ENCODE measurements around the gene ERC2.

The ERC2 gene

GRCh38 chr3:56126632-56127031 is 341.6 kb downstream of the ERC2 start:
- DNase-seq (ENCODE audit: low read depth in 2 of 3, low spot score in 1 of 3): no peak

GRCh38 chr3:56125358-56126005 is 342.8 kb downstream of the ERC2 start:
- no peak for DNase-seq (ENCODE audit: low read depth in 2 of 3, low spot score in 1 of 3)

- no peak for DNase-seq (ENCODE audit: low read depth in 2 of 3, low spot score in 1 of 3)
Measured at GRCh38 chr3:56124546-56124945, 343.7 kb downstream of the ERC2 start.

GRCh38 chr3:56123487-56123886 is 344.8 kb downstream of the ERC2 start:
- no peak for DNase-seq (ENCODE audit: low read depth in 2 of 3, low spot score in 1 of 3)

GRCh38 chr3:56122911-56123310 is 345.4 kb downstream of the ERC2 start:
- no peak for DNase-seq (ENCODE audit: low read depth in 2 of 3, low spot score in 1 of 3)

GRCh38 chr3:56121716-56122115 is 346.6 kb downstream of the ERC2 start:
- DNase-seq (ENCODE audit: low read depth in 2 of 3, low spot score in 1 of 3): no peak

GRCh38 chr3:56119575-56120349 is 348.5 kb downstream of the ERC2 start:
- no peak for DNase-seq (ENCODE audit: low read depth in 2 of 3, low spot score in 1 of 3)

GRCh38 chr3:56118968-56119367 is 349.3 kb downstream of the ERC2 start:
- DNase-seq (ENCODE audit: low read depth in 2 of 3, low spot score in 1 of 3): no peak

- DNase-seq (ENCODE audit: low read depth in 2 of 3, low spot score in 1 of 3): no peak
Measured at GRCh38 chr3:56115698-56116097, 352.6 kb downstream of the ERC2 start.

- DNase-seq (ENCODE audit: low read depth in 2 of 3, low spot score in 1 of 3): no peak
Measured at GRCh38 chr3:56115199-56115598, 353.1 kb downstream of the ERC2 start.

GRCh38 chr3:56113908-56114307 is 354.4 kb downstream of the ERC2 start:
- DNase-seq (ENCODE audit: low read depth in 2 of 3, low spot score in 1 of 3): no peak

GRCh38 chr3:56113231-56113630 is 355.0 kb downstream of the ERC2 start:
- DNase-seq (ENCODE audit: low read depth in 2 of 3, low spot score in 1 of 3): no peak

- no peak for DNase-seq (ENCODE audit: low read depth in 2 of 3, low spot score in 1 of 3)
Measured at GRCh38 chr3:56111606-56112304, 356.5 kb downstream of the ERC2 start.

GRCh38 chr3:56110886-56111285 is 357.4 kb downstream of the ERC2 start:
- no peak for DNase-seq (ENCODE audit: low read depth in 2 of 3, low spot score in 1 of 3)

GRCh38 chr3:56107157-56107556 is 361.1 kb downstream of the ERC2 start:
- no peak for DNase-seq (ENCODE audit: low read depth in 2 of 3, low spot score in 1 of 3)

- DNase-seq (ENCODE audit: low read depth in 2 of 3, low spot score in 1 of 3): no peak
Measured at GRCh38 chr3:56102032-56102431, 366.2 kb downstream of the ERC2 start.

- no peak for DNase-seq (ENCODE audit: low read depth in 2 of 3, low spot score in 1 of 3)
Measured at GRCh38 chr3:56101576-56101975, 366.7 kb downstream of the ERC2 start.

GRCh38 chr3:56096999-56097398 is 371.3 kb downstream of the ERC2 start:
- DNase-seq (ENCODE audit: low read depth in 2 of 3, low spot score in 1 of 3): no peak

- no peak for DNase-seq (ENCODE audit: low read depth in 2 of 3, low spot score in 1 of 3)
Measured at GRCh38 chr3:56094170-56094569, 374.1 kb downstream of the ERC2 start.

GRCh38 chr3:56089739-56090138 is 378.5 kb downstream of the ERC2 start:
- DNase-seq (ENCODE audit: low read depth in 2 of 3, low spot score in 1 of 3): no peak

GRCh38 chr3:56087451-56088053 is 380.7 kb downstream of the ERC2 start:
- no peak for DNase-seq (ENCODE audit: low read depth in 2 of 3, low spot score in 1 of 3)

GRCh38 chr3:56086355-56086754 is 381.9 kb downstream of the ERC2 start:
- no peak for DNase-seq (ENCODE audit: low read depth in 2 of 3, low spot score in 1 of 3)

Data from stimulated activated CD4-positive, alpha-beta T cell treated with anti-CD3 and anti-CD28 coated beads, Interleukin-12 subunit alpha, Interleukin-12 subunit beta, amount 100 ng/mL, for 48 hours (primary cell).